Upper lobe of left lung (tissue), 6 donors: ENCODE results near the gene GPR176. TPM values are rescaled to one million over a fixed set of nuclear protein-coding genes. Genes with fewer than 3 reads are reported as not detected.

Experiments used
- ATAC-seq, 2 donors: fragments of 200-7000 bp; cut with Tn5 transposase; one replicate each; pipeline ENCODE4 v1.9.1; 2022; ENCODE audit warnings: mild to moderate bottlenecking in 2 of 2, moderate library complexity in 2 of 2; ENCODE audit not compliant: low FRiP score in 2 of 2
- DNase-seq, 2 donors: peaks; one replicate each; pipeline ENCODE4 v3.0.0-alpha.2; 2019 to 2020
- H3K27ac ChIP-seq, 4 donors: fragments of 200-600 bp; sonication (generic); one replicate each; pipeline ENCODE4 v1.5.1; 2016 to 2019
- H3K27me3 ChIP-seq, 4 donors: fragments of 200-600 bp; sonication (generic); one replicate each; pipeline ENCODE4 v1.5.1; 2017 to 2019
- H3K36me3 ChIP-seq, 4 donors: fragments of 200-600 bp; sonication (generic); one replicate each; pipeline ENCODE4 v1.5.1; 2016 to 2019
- H3K4me1 ChIP-seq, 4 donors: fragments of 200-600 bp; sonication (generic); one replicate each; pipeline ENCODE4 v1.5.1; 2018 to 2019
- H3K4me3 ChIP-seq, 4 donors: fragments of 200-600 bp; sonication (generic); one replicate each; pipeline ENCODE4 v1.5.1; 2017 to 2019; ENCODE audit warnings: mild to moderate bottlenecking in 2 of 4, moderate library complexity in 1 of 4
- H3K9me3 ChIP-seq, 4 donors: fragments of 200-600 bp; sonication (generic); one replicate each; pipeline ENCODE4 v1.5.1; 2018 to 2019
- EP300 ChIP-seq, 4 donors: sonication (generic); formaldehyde crosslinking; IDR thresholded peaks; one replicate each; pipeline ENCODE4 v1.5.1; 2017; ENCODE audit warnings: antibody characterized with exemption in 4 of 4, control low read depth in 2 of 4
- POLR2A ChIP-seq, 4 donors: fragments of 450-650 bp; IDR thresholded peaks; one replicate each; pipeline ENCODE4 v1.5.1; 2016 to 2017; ENCODE audit warnings: antibody characterized with exemption in 4 of 4, mild to moderate bottlenecking in 2 of 4
- POLR2AphosphoS5 ChIP-seq, 2 donors: sonication (generic); formaldehyde crosslinking; IDR thresholded peaks; one replicate each; pipeline ENCODE4 v1.5.1; 2017; ENCODE audit warnings: antibody characterized with exemption in 2 of 2
- WGBS, 2 donors: methylation state at CpG; one replicate each; pipeline ENCODE4 v1.1.5; 2017 to 2018; 5-methylcytosine and 5-hydroxymethylcytosine counted together
- total RNA-seq, 6 donors: library from RNA; depleted of rRNA in 4 of 6; stranded (reverse); fragments of >200 nt in 4 of 6; gene quantifications; one replicate each; pipeline versions ENCODE4 v1.1.0 to v1.2.1, GENCODE V29; 2016 to 2021
- TF ChIP-seq, protein P1 (sequence below), 6 experiments: fragments of 450-650 bp in 4 of 6; fragments of 200-600 bp in 2 of 6; sonication (generic) in 2 of 6; IDR thresholded peaks; one replicate each; pipeline ENCODE4 v1.5.1; 2016 to 2019; ENCODE audit warnings: antibody characterized with exemption in 6 of 6
- donor health status: DM: no; HTN: no; CAD: no; lungs with moderate emphysema.
- donor health status: DM: no; HTN: yes; CAD: no; lungs with severe emphysema.

The GPR176 gene
- total RNA-seq, 6 donors from 2014 or later = 1.4 to 12.0 (median 4.9) TPM

DNA sequence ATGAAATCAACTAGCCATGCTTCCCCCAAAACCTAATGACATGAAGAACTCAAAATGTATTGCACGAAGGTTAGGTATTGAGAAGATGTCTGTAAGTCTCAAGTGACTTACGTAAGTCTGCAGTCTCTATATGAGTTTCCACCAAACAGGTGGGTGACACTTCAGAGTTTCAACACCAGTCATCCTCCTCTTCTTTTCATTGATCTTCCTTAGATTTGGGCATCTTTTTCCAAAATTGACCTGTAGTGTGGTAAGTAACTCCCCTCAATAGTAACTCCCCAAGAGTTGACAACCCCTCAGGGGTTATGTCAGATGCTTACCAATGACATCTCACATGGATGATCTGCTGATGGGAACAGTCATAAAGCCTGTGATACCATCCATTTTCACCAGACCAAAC lies 46.1 kb downstream of the GPR176 start:
- H3K9me3 ChIP-seq = no peaks in the 10 kb centered on the region
- no peaks in the 10 kb centered on the region for H3K27me3 ChIP-seq
- ATAC-seq (no peak), DNase-seq (no peak)
- H3K36me3 ChIP-seq = no peaks in the 10 kb centered on the region
- H3K4me3 ChIP-seq = no peak overlapping the region
- WGBS, 2 donors = 91 to 94% methylated on average over 2 of the region's 2 CpGs
- no peak for TF ChIP-seq POLR2AphosphoS5 (IDR thresholded peaks at IDR 0.05)
- TF ChIP-seq EP300 (IDR thresholded peaks at IDR 0.05) = no peak
- TF ChIP-seq, protein P1, sequence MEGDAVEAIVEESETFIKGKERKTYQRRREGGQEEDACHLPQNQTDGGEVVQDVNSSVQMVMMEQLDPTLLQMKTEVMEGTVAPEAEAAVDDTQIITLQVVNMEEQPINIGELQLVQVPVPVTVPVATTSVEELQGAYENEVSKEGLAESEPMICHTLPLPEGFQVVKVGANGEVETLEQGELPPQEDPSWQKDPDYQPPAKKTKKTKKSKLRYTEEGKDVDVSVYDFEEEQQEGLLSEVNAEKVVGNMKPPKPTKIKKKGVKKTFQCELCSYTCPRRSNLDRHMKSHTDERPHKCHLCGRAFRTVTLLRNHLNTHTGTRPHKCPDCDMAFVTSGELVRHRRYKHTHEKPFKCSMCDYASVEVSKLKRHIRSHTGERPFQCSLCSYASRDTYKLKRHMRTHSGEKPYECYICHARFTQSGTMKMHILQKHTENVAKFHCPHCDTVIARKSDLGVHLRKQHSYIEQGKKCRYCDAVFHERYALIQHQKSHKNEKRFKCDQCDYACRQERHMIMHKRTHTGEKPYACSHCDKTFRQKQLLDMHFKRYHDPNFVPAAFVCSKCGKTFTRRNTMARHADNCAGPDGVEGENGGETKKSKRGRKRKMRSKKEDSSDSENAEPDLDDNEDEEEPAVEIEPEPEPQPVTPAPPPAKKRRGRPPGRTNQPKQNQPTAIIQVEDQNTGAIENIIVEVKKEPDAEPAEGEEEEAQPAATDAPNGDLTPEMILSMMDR (IDR thresholded peaks at IDR 0.05) = no peak
- H3K27ac ChIP-seq = no peak overlapping the region
- H3K4me1 ChIP-seq = no peaks in the 10 kb centered on the region

DNA sequence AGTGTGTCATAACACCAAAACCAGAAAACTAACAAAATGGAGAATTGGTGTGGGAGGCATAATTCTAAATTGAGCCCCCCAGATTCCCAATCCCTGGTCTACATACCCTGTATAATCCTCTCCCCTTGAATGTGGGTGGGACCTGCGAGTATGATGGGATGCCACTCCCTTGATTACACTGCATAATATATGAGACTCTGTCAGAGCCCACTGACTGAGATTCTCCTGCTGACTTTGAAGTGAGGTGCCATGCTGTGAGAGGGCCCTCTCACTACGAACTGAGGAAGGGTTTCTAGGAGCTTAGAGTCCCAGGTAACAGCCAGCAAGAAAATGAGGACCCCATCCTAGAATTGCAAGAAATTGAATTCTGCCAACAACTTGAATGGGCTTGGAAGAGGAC lies 49.5 kb downstream of the GPR176 start:
- ATAC-seq = no peak

DNA sequence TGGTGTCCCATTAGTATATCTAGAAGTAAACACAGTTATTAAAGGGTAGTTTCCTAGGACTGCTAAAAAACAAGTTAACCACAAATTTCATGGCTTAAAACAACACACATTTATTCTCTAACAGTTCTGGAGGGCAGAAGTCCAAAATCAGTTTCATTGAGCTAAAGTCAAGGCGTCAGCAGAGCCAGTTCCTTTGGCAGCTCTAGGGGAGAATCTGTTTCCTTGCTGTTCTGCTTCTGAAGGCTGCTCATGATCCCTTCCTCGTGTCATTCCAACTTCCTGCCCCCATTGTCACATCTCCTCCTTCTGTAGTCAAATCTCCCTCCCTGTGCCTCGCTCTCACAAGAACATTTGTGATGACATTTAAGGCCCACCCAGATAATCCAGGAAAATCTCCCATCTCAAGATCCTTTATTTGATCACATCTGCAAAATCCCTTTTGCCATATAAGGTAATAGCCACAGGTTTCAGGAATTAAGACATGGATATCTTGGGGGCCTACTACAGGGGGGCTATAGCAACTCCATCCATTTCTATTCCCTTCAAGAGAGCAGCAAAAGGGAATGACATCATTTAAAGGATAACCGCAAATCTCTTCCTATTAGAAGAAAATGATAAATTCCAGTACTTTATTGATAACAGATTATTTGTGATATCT lies 50.1 kb downstream of the GPR176 start:
- Histone ChIP-seq H3K9me3 (no peaks in the 10 kb centered on the region), H3K4me3 (no peak overlapping the region), H3K4me1 (no peaks in the 10 kb centered on the region), H3K27me3 (no peaks in the 10 kb centered on the region), H3K36me3 (no peaks in the 10 kb centered on the region), H3K27ac (no peak overlapping the region)
- ATAC-seq (peak in 1 of 2 donors; percentile 29), DNase-seq (no peak)
- TF ChIP-seq EP300 (IDR thresholded peaks at IDR 0.05) = no peak
- no peak for TF ChIP-seq POLR2AphosphoS5 (IDR thresholded peaks at IDR 0.05)
- TF ChIP-seq, protein P1 (IDR thresholded peaks at IDR 0.05) = no peak
- TF ChIP-seq POLR2A (IDR thresholded peaks at IDR 0.05) = no peak
- 59 to 62% methylated on average over 4 of the region's 4 CpGs for WGBS, 2 donors

More for the DNA sequence above, 49.5 kb downstream of the GPR176 start:
- DNase-seq = no peak
- Histone ChIP-seq H3K4me1 (no peaks in the 10 kb centered on the region), H3K27ac (no peak overlapping the region), H3K9me3 (no peaks in the 10 kb centered on the region), H3K27me3 (no peaks in the 10 kb centered on the region), H3K36me3 (no peaks in the 10 kb centered on the region), H3K4me3 (no peak overlapping the region)
- TF ChIP-seq, protein P1 (IDR thresholded peaks at IDR 0.05) = no peak
- no peak for TF ChIP-seq POLR2A (IDR thresholded peaks at IDR 0.05)
- no peak for TF ChIP-seq EP300 (IDR thresholded peaks at IDR 0.05)
- no peak for TF ChIP-seq POLR2AphosphoS5 (IDR thresholded peaks at IDR 0.05)
- 87 to 92% methylated on average over 2 of the region's 2 CpGs for WGBS, 2 donors

DNA sequence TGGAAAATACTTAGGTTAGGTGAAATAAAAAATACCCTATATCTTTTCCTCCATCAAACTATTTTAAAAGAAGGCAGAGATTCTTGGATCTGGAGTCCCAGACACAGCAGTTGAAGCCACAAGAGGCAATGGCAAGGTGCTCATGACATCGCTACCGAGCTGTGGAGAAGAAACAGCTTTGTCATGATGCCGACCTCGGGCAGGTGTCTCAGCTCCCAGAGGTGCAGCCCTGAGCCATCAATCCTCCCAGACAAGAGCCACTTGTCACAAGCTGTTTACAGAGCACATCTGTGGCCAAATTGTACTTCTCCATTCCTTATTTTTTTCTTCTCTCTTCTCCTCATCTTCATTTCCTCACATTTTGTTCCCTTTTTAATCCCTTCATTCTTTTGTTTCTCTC lies 50.8 kb downstream of the GPR176 start:
- 44 to 49% methylated on average over 4 of the region's 4 CpGs for WGBS, 2 donors
- H3K27me3 ChIP-seq = no peaks in the 10 kb centered on the region
- TF ChIP-seq POLR2AphosphoS5 (IDR thresholded peaks at IDR 0.05) = no peak
- no peak for TF ChIP-seq POLR2A (IDR thresholded peaks at IDR 0.05)
- TF ChIP-seq, protein P1 (IDR thresholded peaks at IDR 0.05) = no peak
- no peak for TF ChIP-seq EP300 (IDR thresholded peaks at IDR 0.05)
- no peaks in the 10 kb centered on the region for H3K36me3 ChIP-seq
- no peak overlapping the region for H3K4me3 ChIP-seq
- DNase-seq = no peak
- ATAC-seq = no peak
- H3K27ac ChIP-seq = no peak overlapping the region
- no peaks in the 10 kb centered on the region for H3K9me3 ChIP-seq
- H3K4me1 ChIP-seq = no peaks in the 10 kb centered on the region

DNA sequence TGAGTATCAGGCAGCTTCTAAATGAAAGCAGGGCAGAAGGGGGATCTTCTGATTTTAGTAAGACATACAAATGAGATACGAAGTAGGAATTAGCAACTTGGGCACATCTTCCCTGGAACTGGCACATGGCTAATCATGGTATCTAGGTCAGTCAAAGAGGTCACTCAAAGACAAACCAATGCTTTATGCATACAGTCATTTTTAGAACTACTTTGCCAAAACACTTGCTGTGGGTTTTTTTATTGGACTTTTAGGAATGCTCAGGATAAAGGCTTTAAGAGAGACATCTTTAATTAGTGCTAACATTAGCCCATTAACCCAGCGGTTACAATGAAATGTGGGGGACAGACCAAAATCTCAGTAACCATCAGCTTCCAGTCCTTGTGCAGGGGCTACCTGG lies 51.7 kb downstream of the GPR176 start:
- H3K4me3 ChIP-seq = no peak overlapping the region
- no peaks in the 10 kb centered on the region for H3K9me3 ChIP-seq
- H3K36me3 ChIP-seq = no peaks in the 10 kb centered on the region
- DNase-seq (no peak), ATAC-seq (no peak)
- no peaks in the 10 kb centered on the region for H3K4me1 ChIP-seq
- 78 to 92% methylated on average over 2 of the region's 2 CpGs for WGBS, 2 donors
- H3K27ac ChIP-seq = no peak overlapping the region
- no peak for TF ChIP-seq POLR2AphosphoS5 (IDR thresholded peaks at IDR 0.05)
- TF ChIP-seq POLR2A (IDR thresholded peaks at IDR 0.05) = no peak
- TF ChIP-seq EP300 (IDR thresholded peaks at IDR 0.05) = no peak
- TF ChIP-seq, protein P1 (IDR thresholded peaks at IDR 0.05) = no peak
- no peaks in the 10 kb centered on the region for H3K27me3 ChIP-seq
